Smooth muscle cell of the umbilical artery (primary cell): ENCODE measurements around the gene ABCA8. TPM values are rescaled to one million over a fixed set of nuclear protein-coding genes. Genes with fewer than 3 reads are reported as not detected.

Experiments used
- total RNA-seq: library from RNA; depleted of rRNA; stranded (reverse); fragments of >200 nt; gene quantifications from 2 replicates; pipeline ENCODE4 v1.2.3, GENCODE V29; 2014

The ABCA8 gene
- total RNA-seq = 43.0 and 80.8 TPM in 2 replicates

GRCh38 chr17:68955181-68955841 is at the start of gene ABCA8:
Gene ABCA8 (minus strand): TSS chr17:68955392. CDS start chr17:68942034, 13,358 bp downstream.

Other genes starting within 250 kb of the ABCA8 start
- 1.8 TPM in 2 replicates for gene ABCA9, start 105.5 kb upstream of the ABCA8 start, total RNA-seq
- 1.3 and 4.5 TPM in 2 replicates for gene ABCA6, start 186.5 kb upstream of the ABCA8 start, total RNA-seq